Neural cell (in vitro differentiated cells): ENCODE measurements around the gene SECTM1. TPM values are rescaled to one million over a fixed set of nuclear protein-coding genes. Genes with fewer than 3 reads are reported as not detected.

Experiments used
- H2AFZ ChIP-seq: fragments of 200-600, 300-800 bp; sonication (generic), shearing (Covaris generic); 2 replicates; pipeline ENCODE4 v1.6.0; 2014; ENCODE audit warnings: low read depth, mild to moderate bottlenecking, antibody characterized with exemption, low read length, moderate library complexity
- H3F3A ChIP-seq: fragments of 200-600 bp; shearing (Covaris generic); 2 replicates; pipeline ENCODE4 v1.6.1; 2016; ENCODE audit warnings: mild to moderate bottlenecking, moderate library complexity, mixed read lengths, antibody characterized with exemption, low read length; ENCODE audit not compliant: insufficient read depth, poor library complexity, severe bottlenecking
- H3K27ac ChIP-seq: fragments of 200-600, 300-800 bp; sonication (generic), shearing (Covaris generic); 2 replicates; pipeline ENCODE4 v1.5.1; 2014; ENCODE audit warnings: mild to moderate bottlenecking, low read length, moderate library complexity
- H3K27me3 ChIP-seq: fragments of 300-800, 200-600 bp; sonication (generic), shearing (Covaris generic); 2 replicates; pipeline ENCODE4 v1.6.0; 2014; ENCODE audit warnings: mild to moderate bottlenecking, low read depth, low read length, moderate library complexity; ENCODE audit not compliant: insufficient read depth
- H3K36me3 ChIP-seq: fragments of 300-800, 200-600 bp; sonication (generic), shearing (Covaris generic); 2 replicates; pipeline ENCODE4 v1.5.1; 2014; ENCODE audit warnings: mild to moderate bottlenecking, antibody characterized with exemption, low read length, moderate library complexity; ENCODE audit not compliant: insufficient read depth
- H3K4me2 ChIP-seq: fragments of 300-800, 200-600 bp; sonication (generic), shearing (Covaris generic); 2 replicates; pipeline ENCODE4 v1.6.0; 2014; ENCODE audit warnings: mild to moderate bottlenecking, low read length
- H3K4me3 ChIP-seq: fragments of 300-800, 200-600 bp; sonication (generic), shearing (Covaris generic); 2 replicates; pipeline ENCODE4 v1.5.1; 2014; ENCODE audit warnings: mild to moderate bottlenecking, low read length, moderate library complexity
- H3K79me2 ChIP-seq: fragments of 200-600 bp; shearing (Covaris generic); replicated peaks from 2 replicates; pipeline ENCODE4 v1.6.0; 2014; ENCODE audit warnings: mild to moderate bottlenecking, low read length, moderate library complexity; ENCODE audit not compliant: insufficient read depth
- H3K9ac ChIP-seq: fragments of 300-800, 200-600 bp; sonication (generic), shearing (Covaris generic); 2 replicates; pipeline ENCODE4 v1.6.1; 2016; ENCODE audit warnings: mild to moderate bottlenecking, low read length, mixed read lengths
- H3K9me2 ChIP-seq: fragments of 200-600 bp; shearing (Covaris generic); 2 replicates; pipeline ENCODE4 v1.6.1; 2016; ENCODE audit warnings: mild to moderate bottlenecking, low read length, mixed read lengths; ENCODE audit not compliant: insufficient read depth
- H3K9me3 ChIP-seq: fragments of 200-600, 300-800 bp; sonication (generic), shearing (Covaris generic); 2 replicates; pipeline ENCODE4 v1.6.1; 2016; ENCODE audit warnings: mild to moderate bottlenecking, mixed run types, low read length, moderate library complexity, mixed read lengths
- H4K20me1 ChIP-seq: fragments of 200-600 bp; shearing (Covaris generic); 2 replicates; pipeline ENCODE4 v1.6.1; 2016; ENCODE audit warnings: mild to moderate bottlenecking, mixed run types; ENCODE audit not compliant: insufficient read depth
- CTCF ChIP-seq: fragments of 450-650 bp; IDR thresholded peaks from 2 replicates; pipeline ENCODE4 v1.5.1; 2014; ENCODE audit warnings: antibody characterized with exemption, mild to moderate bottlenecking, moderate library complexity; ENCODE audit not compliant: poor library complexity, severe bottlenecking
- EP300 ChIP-seq: fragments of 450-650 bp; conservative IDR thresholded peaks from 2 replicates; pipeline ENCODE4 v1.6.1; 2014; ENCODE audit warnings: antibody characterized with exemption, mild to moderate bottlenecking, moderate library complexity; ENCODE audit not compliant: poor library complexity, severe bottlenecking
- EZH2 ChIP-seq: fragments of 200-600, 300-800 bp; shearing (Covaris generic), sonication (generic); IDR thresholded peaks from 2 replicates; pipeline ENCODE4 v1.6.1; 2014; ENCODE audit warnings: antibody characterized with exemption, low read length, borderline replicate concordance, mild to moderate bottlenecking; ENCODE audit not compliant: insufficient read depth, poor library complexity, severe bottlenecking
- MXI1 ChIP-seq: fragments of 450-650 bp; conservative IDR thresholded peaks from 2 replicates; pipeline ENCODE4 v1.6.1; 2014; ENCODE audit warnings: antibody characterized with exemption, mild to moderate bottlenecking; ENCODE audit not compliant: poor library complexity, severe bottlenecking
- POLR2AphosphoS5 ChIP-seq: IDR thresholded peaks from 2 replicates; pipeline ENCODE4 v1.6.1; 2012
- RAD21 ChIP-seq: fragments of 450-650 bp; conservative IDR thresholded peaks from 2 replicates; pipeline ENCODE4 v1.6.1; 2014; ENCODE audit warnings: antibody characterized with exemption, mild to moderate bottlenecking, moderate library complexity
- REST ChIP-seq: IDR thresholded peaks from 2 replicates; pipeline ENCODE4 v1.6.1; 2012; ENCODE audit warnings: borderline replicate concordance
- SMC3 ChIP-seq: fragments of 450-650 bp; conservative IDR thresholded peaks from 2 replicates; pipeline ENCODE4 v1.6.1; 2014; ENCODE audit warnings: antibody characterized with exemption, mild to moderate bottlenecking, moderate library complexity; ENCODE audit not compliant: poor library complexity
- TAF1 ChIP-seq: IDR thresholded peaks from 2 replicates; pipeline ENCODE4 v1.6.1; 2012; ENCODE audit warnings: low read depth
- polyA plus RNA-seq: library from polyadenylated mRNA; depleted of rRNA; stranded (reverse); fragments of >200 nt; gene quantifications from 2 replicates; pipeline ENCODE4 v1.2.3, GENCODE V29; 2014

Gene SECTM1
- polyA plus RNA-seq, 1 donor from 2014 or later, result not detected

DNA sequence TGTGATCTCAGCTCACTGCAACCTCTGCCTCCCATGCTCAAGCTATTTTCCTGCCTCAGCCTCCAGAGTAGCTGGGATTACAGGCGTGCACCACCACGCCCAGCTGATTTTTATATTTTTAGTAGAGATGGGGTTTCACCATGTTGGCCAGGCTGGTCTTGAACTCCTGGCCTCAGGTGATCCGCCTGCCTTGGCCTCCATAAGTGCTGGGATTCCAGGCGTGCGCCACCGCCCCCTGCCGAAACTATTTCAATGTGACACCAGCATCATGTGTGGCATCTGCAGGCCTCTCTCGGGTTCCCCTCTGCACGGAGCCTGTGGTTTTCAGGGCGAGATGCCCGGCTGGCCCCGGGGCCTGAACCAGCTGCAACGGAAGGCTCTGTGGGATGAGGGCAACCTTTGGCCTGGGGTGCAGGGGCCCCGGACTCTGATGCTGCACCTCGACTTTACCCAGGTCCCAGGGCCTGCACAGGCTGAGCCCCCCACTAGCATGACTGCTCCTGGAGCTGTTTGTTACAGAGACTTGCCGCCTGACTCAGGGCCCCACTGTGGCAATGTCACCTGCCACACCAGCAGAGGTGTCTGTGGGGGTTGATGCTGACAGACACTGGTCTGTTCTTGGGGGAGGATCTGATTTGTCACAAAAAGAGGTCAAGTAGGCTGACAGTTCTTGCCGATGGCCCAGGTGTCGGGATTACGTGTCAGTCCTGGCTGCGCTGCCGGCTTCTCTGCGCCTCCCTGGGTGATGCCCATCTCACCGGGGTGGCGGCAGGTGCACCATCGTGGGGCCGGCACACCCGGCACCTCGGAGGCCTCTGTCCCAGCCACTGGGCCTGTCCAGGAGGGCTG lies 16.8 kb upstream of the SECTM1 start:
- H3K4me2 ChIP-seq, result no peak overlapping the region
- H3F3A ChIP-seq, result no peaks in the 10 kb centered on the region
- H3K79me2 ChIP-seq, result no peaks in the 10 kb centered on the region
- no peaks in the 10 kb centered on the region for H3K27me3 ChIP-seq
- TF ChIP-seq EZH2 (no peak), MXI1 (no peak), CTCF (no peak)
- no peak overlapping the region for H3K9ac ChIP-seq
- no peaks in the 10 kb centered on the region for H3K36me3 ChIP-seq
- no peaks in the 10 kb centered on the region for H3K9me2 ChIP-seq
- H3K4me3 ChIP-seq, result no peak overlapping the region
- H3K9me3 ChIP-seq, result no peaks in the 10 kb centered on the region
- H3K27ac ChIP-seq, result no peak overlapping the region
- no peak overlapping the region for H2AFZ ChIP-seq
- no peaks in the 10 kb centered on the region for H4K20me1 ChIP-seq

GRCh38 chr17:82349287-82349701 lies 15.7 kb upstream of the SECTM1 start:
- H3K9me2 ChIP-seq, result no peaks in the 10 kb centered on the region
- H3K36me3 ChIP-seq, result no peaks in the 10 kb centered on the region
- H3K4me2 ChIP-seq, result no peak overlapping the region
- H3K4me3 ChIP-seq, result no peak overlapping the region
- no peaks in the 10 kb centered on the region for H3K79me2 ChIP-seq
- no peak overlapping the region for H3K9ac ChIP-seq
- no peaks in the 10 kb centered on the region for H3F3A ChIP-seq
- no peak overlapping the region for H2AFZ ChIP-seq
- no peaks in the 10 kb centered on the region for H3K9me3 ChIP-seq
- TF ChIP-seq TAF1 (no peak), RAD21 (no peak), REST (no peak), EP300 (no peak), EZH2 (no peak), POLR2AphosphoS5 (no peak), CTCF (no peak), SMC3 (no peak), MXI1 (no peak)
- H3K27me3 ChIP-seq, result no peaks in the 10 kb centered on the region
- no peak overlapping the region for H3K27ac ChIP-seq
- H4K20me1 ChIP-seq, result no peaks in the 10 kb centered on the region
